PFSK-1 (cell line): ENCODE measurements around the gene PROX1.

Source experiments
- FOXP2 ChIP-seq: optimal IDR thresholded peaks from 2 replicates; pipeline ENCODE3; 2011; ENCODE audit warnings: borderline replicate concordance, control low read depth, inconsistent platforms; ENCODE audit not compliant: insufficient read depth; ENCODE audit errors: extremely low read length, extremely low read depth
- REST ChIP-seq, 2 experiments: IDR thresholded peaks; 2 replicates each; pipeline versions ENCODE4 v1.6.1 to v1.8.0; 2011 to 2012; ENCODE audit warnings: low read depth in 2 of 2, low read length in 2 of 2, control low read depth in 1 of 2, inconsistent platforms in 1 of 2, mild to moderate bottlenecking in 1 of 2, moderate library complexity in 1 of 2; ENCODE audit not compliant: insufficient read depth in 1 of 2

GRCh38 chr1:214019499-214019898, 31.7 kb downstream of the PROX1 start:
- TF ChIP-seq REST (IDR thresholded peaks at IDR 0.05; ENCODE audit: insufficient read depth in 1 of 2, low read depth in 2 of 2, low read length in 2 of 2) = no peak
- no peak for TF ChIP-seq FOXP2
